ENCODE measurements around the gene ABHD2. TPM values are rescaled to one million over a fixed set of nuclear protein-coding genes. Genes with fewer than 3 reads are reported as not detected.

ABHD2 gene
- total and polyA plus RNA-seq, 9 of the 15 experiments (the other 6 are each of a cell fraction or from before 2014, with no cell fraction given): 16.9 to 99.8 (median 47.5) TPM

DNA sequence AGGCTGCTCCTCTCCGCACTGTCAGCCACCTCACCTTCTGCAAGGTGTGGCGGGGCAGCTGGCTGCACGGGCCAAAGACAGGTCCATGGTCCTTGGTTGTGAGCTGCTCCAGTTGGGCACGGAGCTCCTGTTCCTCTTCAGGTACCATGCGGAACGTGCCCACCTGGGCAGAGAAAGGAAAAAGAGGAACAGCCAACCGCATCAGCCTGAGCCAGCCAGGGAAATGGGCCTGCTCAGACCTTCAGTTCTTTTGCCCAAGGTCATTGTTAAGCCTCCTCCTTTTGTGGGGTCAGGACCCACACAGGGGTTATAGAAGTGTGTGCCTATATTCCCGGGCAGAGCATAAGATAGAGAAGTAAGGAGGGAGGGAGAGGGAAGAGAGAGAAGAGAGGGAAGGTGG is 130.3 kb downstream of the ABHD2 start:
- ChIA-PET CTCF (ENCODE audit: low intra/inter-chr PET ratio) (no interaction called here), POLR2A (interaction anchor here (1.5 kb wide), 1 partner anchor 8 kb away, joined by 3 read pairs; no protein-coding TSS in a partner anchor)
- FAIRE-seq (no peak), DNase-seq (ENCODE audit: extremely low read depth in 1 of 4, low spot score in 3 of 4) (no peak), ATAC-seq (no peak)
- in situ Hi-C loops (cut with MboI): no loop called here
- intact Hi-C loops (cut with micrococcal nuclease): no loop called here
- Histone ChIP-seq H3K36me3 (ENCODE audit: control insufficient read depth, insufficient read depth, low read length) (no peaks in the 10 kb centered on the region), H3K4me1 (replicated peaks in 1 of 2; ENCODE audit: control insufficient read depth in 2 of 2, insufficient read depth in 2 of 2, low read length in 2 of 2) (peaks cover 0 to 9% of the 10 kb centered on the region in 2 experiments; a peak in 3 of 5 replicates), H3K9me3 (replicated peaks; ENCODE audit: control insufficient read depth, insufficient read depth, low read depth, low read length) (no peaks in the 10 kb centered on the region), H3K4me3 (no peak overlapping the region), H3K9ac (ENCODE audit: insufficient read depth in 1 of 2, low read depth in 2 of 2, low read length in 2 of 2) (0 out of 4 replicates have a peak overlapping the region, but pooled peaks of 1 of the 2 experiments have one; percentile 56), H4K20me1 (replicated peaks; ENCODE audit: control insufficient read depth, insufficient read depth, low read length) (no peaks in the 10 kb centered on the region), H3K27me3 (ENCODE audit: control insufficient read depth in 2 of 2, insufficient read depth in 2 of 2, low read length in 2 of 2) (peaks cover 31 to 46% of the 10 kb centered on the region in 2 experiments), H3K9me1 (ENCODE audit: control insufficient read depth, insufficient read depth, low read length) (no peaks in the 10 kb centered on the region), H2AFZ (ENCODE audit: low read depth, low read length) (no peak overlapping the region), H3K4me2 (ENCODE audit: insufficient read depth, low read length) (no peak overlapping the region), H3K27ac (ENCODE audit: extremely low read depth, low read depth, low read length) (no peak overlapping the region), H3K79me2 (ENCODE audit: control insufficient read depth, insufficient read depth, low read length) (no peaks in the 10 kb centered on the region)
- WGBS (ENCODE audit: insufficient coverage, low coverage, missing lambda C conversion rate): 16% methylated on average over 8 of the region's 8 CpGs
- BruUV-seq (replicated peaks): no TSS peak
- no peak for TF ChIP-seq XRCC4 (IDR thresholded peaks at IDR 0.05; ENCODE audit: extremely low read depth, insufficient read depth, insufficient read length)
- peak; percentile 58; the same call in 1 of the 2 replicates for TF ChIP-seq SPI1 (IDR thresholded peaks at IDR 0.05; ENCODE audit: borderline replicate concordance, low read depth, low read length)

GRCh38 chr15:89221543-89221942 is 133.3 kb downstream of the ABHD2 start, which contains the start of gene RLBP1:
Gene RLBP1 (minus strand): TSS chr15:89221579. CDS start chr15:89218975, 2,604 bp downstream.
- 0 out of 2 replicates have a peak within 1 kb of the TSS, but pooled peaks have one; percentile 14 for H2AFZ ChIP-seq (ENCODE audit: low read depth, low read length)
- no peaks in the 10 kb centered on the region for H3K9me3 ChIP-seq (replicated peaks; ENCODE audit: control insufficient read depth, insufficient read depth, low read depth, low read length)
- intact Hi-C loops (cut with micrococcal nuclease): no loop called here
- no peak for DNase-seq (ENCODE audit: extremely low read depth in 1 of 4, low spot score in 3 of 4)
- TF ChIP-seq RBM34 (IDR thresholded peaks at IDR 0.05; ENCODE audit: borderline replicate concordance, insufficient read depth, low read length) (no peak), ETV5 (CRISPR knock-in tag; IDR thresholded peaks at IDR 0.05; ENCODE audit: low read depth) (no peak), RBM39 (optimal IDR thresholded peaks at IDR 0.05; ENCODE audit: low read depth, low read length) (no peak), NRF1 (conservative IDR thresholded peaks at IDR 0.05 in 1 of 2, IDR thresholded peaks at IDR 0.05 in 1 of 2) (no peak), PTRF (tag; IDR thresholded peaks at IDR 0.05) (no peak), CBX2 (IDR thresholded peaks at IDR 0.05; ENCODE audit: insufficient read depth, low read length, poor library complexity, severe bottlenecking) (no peak)
- H4K20me1 ChIP-seq (replicated peaks; ENCODE audit: control insufficient read depth, insufficient read depth, low read length): no peaks in the 10 kb centered on the region
- WGBS (ENCODE audit: insufficient coverage, low coverage, missing lambda C conversion rate): 25% methylated on average over 10 of the region's 11 CpGs
- no peaks in the 10 kb centered on the region for H3K9me1 ChIP-seq (ENCODE audit: control insufficient read depth, insufficient read depth, low read length)
- no peak within 1 kb of the TSS for H3K4me3 ChIP-seq
- H3K36me3 ChIP-seq (ENCODE audit: control insufficient read depth, insufficient read depth, low read length): no peaks in the 10 kb centered on the region
- no TSS peak for BruUV-seq (replicated peaks)
- H3K4me2 ChIP-seq (ENCODE audit: insufficient read depth, low read length): no peak within 1 kb of the TSS
- no peak for FAIRE-seq
- CTCF ChIA-PET (ENCODE audit: low intra/inter-chr PET ratio): no interaction called here
- H3K79me2 ChIP-seq (ENCODE audit: control insufficient read depth, insufficient read depth, low read length): no peaks in the 10 kb centered on the region
- H3K27ac ChIP-seq (ENCODE audit: extremely low read depth, low read depth, low read length): no peak within 1 kb of the TSS
- peaks cover 9 to 14% of the 10 kb centered on the region in 2 experiments; a peak in 4 of 5 replicates for H3K4me1 ChIP-seq (replicated peaks in 1 of 2; ENCODE audit: control insufficient read depth in 2 of 2, insufficient read depth in 2 of 2, low read length in 2 of 2)
- POLR2A ChIA-PET: no interaction called here
- in situ Hi-C loops (cut with MboI): no loop called here
- peak within 1 kb of the TSS in 1 of 2 experiments; percentile 80; a peak in 2 of 4 replicates for H3K9ac ChIP-seq (ENCODE audit: insufficient read depth in 1 of 2, low read depth in 2 of 2, low read length in 2 of 2)
- peaks cover 17 to 30% of the 10 kb centered on the region in 2 experiments; a peak in 4 of 5 replicates for H3K27me3 ChIP-seq (ENCODE audit: control insufficient read depth in 2 of 2, insufficient read depth in 2 of 2, low read length in 2 of 2)
- no peak for ATAC-seq
